Skin of body (tissue), 2 donors: ENCODE measurements around the gene CCNT2. TPM values are rescaled to one million over a fixed set of nuclear protein-coding genes. Genes with fewer than 3 reads are reported as not detected.
"Not testable (repeated sequence)": the region's sequence is repeated elsewhere in the genome, so short reads cannot be mapped to it uniquely, and the experiment has no call there.

ENCODE experiments used
- DNase-seq: peaks from one replicate; lab custom pipeline; 2025; lab: John Stamatoyannopoulos, UW
- total RNA-seq: library from RNA; depleted of rRNA; stranded (reverse); fragments of >200 nt; gene quantifications from one replicate; pipeline ENCODE4 v1.2.3, GENCODE V29; 2014

The CCNT2 gene
- total RNA-seq, result 55.0 TPM

DNA sequence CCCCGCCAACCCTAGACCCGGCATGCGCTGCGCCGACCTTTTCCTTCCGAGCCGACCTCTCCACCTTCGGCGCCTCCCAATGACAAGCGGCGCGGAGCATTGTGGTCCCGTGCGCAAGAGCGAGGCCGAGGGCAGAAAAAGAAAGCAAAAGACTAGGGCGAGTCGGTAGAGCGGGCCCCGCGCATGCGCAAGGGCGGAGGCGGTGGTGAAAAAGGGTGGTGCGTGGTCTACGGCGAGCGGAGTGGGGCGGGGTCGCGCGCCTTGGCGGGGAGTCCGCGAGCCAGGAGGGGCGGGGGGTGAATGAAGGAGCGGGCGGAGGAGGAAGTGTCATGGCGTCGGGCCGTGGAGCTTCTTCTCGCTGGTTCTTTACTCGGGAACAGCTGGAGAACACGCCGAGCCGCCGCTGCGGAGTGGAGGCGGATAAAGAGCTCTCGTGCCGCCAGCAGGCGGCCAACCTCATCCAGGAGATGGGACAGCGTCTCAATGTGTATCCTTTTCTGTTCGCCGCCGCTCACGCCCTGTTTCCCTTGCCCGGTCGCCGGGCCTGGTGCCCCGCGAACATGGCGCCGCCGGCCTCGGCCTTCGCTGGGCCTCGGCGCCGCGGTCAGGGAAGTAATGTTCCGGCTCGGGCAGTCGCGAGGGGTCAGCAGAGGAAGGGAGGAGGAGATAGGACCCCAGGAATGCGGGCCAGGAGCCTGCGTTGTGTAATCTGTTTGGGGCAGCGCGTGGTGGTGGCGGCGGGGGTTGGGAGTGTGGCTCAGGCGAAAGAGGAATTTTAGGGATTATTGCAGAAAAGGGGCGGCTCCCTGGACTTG, at the start of gene CCNT2:
TSS of gene CCNT2 (plus strand) at position 297 of the 815 bp plus-strand sequence. CDS start at position 330, 33 bp downstream.
- DNase-seq, result peak; percentile 100

DNA sequence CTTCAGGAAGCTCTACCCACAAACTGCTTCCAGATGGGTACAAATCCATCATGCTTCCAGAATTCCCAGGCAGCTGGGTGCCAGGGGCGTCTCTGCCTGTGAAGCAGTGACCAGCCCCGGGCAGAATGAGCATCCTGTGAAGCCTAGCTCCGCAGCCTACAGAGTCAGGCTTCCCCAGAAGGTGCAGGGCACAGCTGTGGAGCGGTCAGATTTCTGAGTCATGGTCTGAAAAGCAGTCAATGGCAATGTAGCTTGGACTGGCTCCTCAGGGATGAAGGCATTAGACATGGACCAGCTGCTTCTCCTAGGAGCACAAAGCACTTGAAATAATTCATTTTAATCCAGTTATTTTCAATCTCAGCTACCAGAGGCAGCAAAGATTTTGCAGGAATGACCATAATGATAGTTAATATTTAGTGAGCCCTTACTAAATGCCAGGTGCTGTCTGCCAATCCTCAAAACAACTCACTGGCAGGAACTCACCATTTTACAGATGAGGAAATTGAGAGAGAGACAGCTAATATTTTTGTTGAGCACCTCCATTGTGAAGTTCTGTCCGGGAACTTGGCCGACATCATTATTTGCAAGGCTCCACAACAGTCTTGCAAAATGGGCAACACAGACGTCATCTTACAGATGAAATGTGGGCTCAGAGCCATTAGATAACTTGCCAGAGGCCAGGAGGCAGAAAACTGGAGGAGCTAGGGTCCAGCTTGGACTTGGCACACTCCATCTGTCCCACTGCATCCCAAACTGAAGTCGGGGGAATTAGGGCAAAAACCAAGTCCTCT, 48.5 kb upstream of the CCNT2 start:
- no peak for DNase-seq

DNA sequence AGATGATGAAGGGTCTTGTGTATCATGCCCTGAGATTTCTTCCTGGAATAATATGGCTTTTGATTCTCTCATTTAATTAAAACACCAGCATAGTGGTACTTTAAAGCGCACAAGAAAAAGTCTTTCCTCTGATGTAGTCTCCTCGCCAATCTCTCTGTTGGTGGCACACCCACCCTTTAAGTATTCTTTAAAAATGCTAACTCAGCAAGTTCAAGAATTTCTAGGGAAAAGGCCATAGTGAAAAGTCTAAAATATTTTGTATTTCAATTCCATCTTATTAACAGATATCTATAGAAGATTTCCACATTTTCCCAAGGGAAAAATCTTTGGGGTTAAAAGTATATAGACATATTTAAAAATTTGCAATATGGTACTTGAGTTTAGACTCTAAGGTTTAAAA, 45.5 kb upstream of the CCNT2 start:
- no peak for DNase-seq

DNA sequence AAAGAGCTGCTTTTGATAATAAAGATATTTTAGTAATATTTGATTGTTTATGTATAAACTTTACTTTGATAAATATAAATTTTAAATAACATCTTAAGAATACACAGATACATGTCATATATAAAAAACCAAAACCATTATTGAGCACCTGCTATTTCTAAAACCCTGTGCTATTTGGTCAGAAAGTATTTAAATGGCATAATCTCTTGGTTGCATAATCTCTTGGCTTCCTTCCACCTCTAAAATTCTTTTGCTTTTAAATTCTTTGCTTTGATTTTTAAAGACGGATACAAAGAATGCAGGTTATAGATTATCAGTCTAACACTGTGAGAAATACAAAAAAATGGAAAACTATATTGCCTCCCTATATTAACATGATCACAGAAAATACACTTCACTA, 43.3 kb upstream of the CCNT2 start:
- DNase-seq, result no peak

DNA sequence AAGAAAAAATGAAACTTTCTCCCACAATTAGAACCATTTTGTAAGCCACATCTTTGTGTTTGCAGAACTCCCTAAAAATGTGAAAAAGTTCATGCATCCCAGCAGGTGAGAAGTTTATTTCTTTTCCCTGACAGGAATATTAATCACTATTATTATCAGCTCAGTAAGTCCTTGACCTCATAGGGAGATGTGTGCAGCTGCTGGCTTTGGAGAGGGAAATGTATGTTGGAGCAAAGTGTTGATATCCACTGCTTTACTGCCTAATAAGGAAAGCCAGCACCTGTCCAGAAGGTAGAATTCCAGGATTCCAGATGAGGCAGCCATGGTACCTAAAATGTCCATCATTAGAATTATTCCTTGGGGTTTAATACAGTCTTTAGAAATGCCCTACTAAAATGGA, 35.8 kb upstream of the CCNT2 start:
- DNase-seq, result no peak

DNA sequence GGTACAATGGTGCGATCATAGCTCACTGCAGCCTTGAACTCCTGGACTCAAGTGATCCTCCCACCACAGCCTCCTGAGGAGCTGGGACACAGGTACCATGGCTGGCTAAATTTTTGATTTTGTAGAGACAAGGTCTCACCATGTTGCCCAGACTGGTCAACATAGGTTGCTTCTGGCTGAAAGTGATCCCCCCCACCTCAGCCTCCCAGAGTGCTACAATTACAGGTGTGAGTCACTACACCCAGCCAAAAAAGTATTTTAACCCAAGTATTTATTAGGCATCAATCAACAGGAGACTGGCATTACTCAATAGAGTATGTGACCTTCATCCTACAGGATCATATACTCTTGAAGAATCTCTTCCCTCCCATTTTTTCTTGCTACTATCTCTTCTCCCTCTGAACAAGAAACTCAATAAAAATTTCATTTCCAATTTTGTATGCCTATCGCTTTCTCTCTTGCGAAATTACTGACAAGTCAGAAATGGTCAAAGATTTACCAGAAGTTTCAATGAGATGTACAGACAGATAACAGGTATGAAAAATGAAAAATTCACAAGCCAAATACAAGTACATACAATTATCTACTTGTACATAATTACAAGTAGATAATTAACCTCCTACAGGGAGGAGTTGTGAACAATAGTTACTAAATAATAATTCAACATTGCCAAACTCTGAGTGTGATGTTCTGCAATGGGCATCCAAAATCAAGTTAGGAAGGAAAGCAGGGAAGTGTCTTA, 34.9 kb upstream of the CCNT2 start:
- no peak for DNase-seq

DNA sequence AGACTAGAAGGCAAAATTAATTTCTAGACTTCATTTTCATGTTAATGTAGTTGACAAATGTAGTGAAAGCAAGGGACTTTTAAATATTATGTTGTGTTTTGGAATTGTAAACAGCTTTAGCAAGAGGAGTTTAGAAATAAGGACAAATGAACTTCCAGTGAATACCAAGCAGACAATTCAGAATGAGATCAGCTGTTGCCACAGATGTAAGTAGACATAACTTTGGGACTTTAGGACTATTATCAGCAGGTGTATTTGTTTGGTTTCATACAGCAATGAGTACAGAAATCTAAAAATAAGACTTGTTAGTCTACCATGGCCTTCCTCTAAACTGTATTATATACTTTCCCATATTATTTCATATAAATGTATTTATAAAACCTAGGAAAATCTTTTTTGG, 34.2 kb upstream of the CCNT2 start:
- no peak for DNase-seq

DNA sequence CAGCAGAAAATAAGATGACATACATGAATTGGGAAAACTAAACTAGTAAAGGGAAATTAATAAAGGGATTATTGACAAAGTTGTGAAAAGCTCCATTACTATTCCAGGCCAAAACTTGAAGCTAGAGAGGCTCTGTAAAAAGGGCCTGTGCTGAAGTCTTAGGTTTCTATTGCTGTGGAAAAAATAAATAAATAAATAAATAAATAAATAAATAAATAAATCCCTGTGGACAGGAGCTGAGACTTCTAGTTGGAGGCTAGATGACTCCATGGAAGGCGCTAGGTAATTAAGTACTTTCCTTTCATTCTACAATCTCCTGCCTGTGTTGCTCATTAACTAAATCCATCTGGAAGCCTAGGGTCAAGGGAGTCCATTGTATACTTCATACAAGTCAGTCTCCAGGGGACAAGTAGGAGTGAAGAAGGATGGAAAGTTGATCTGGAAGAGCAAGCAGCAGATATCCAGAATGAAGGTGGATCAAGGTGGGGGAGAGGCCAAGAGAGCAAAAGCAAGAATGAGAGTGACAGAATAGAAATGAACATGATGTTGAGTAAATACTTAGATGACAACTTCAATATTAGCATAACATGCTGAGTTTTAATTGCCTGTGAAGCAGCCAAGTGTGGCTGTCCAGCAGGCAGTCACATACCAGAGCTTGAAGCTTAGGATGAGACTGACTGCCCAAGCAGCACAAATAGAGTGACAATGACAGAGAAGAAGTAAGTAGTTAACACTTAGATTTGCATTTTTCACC, 26.2 kb upstream of the CCNT2 start:
- DNase-seq, result no peak

DNA sequence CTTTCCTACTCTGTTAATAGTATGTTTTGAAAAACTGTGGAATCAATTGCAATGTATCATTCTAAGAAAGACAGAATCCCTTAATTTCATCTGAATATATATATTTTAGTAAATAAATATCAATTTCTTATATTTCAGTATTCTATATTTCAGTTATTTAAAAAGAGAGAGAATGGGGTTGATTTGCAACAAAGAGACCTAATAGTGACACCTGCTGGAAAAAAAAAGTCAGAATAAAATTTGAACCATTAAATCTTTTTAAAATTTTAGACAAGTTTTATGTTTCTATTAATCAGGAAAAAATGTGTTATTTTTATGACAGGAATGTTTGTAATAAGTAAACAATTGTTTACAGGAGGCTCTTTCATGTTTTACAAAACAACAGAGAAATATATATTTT, 20.7 kb upstream of the CCNT2 start:
- no peak for DNase-seq

DNA sequence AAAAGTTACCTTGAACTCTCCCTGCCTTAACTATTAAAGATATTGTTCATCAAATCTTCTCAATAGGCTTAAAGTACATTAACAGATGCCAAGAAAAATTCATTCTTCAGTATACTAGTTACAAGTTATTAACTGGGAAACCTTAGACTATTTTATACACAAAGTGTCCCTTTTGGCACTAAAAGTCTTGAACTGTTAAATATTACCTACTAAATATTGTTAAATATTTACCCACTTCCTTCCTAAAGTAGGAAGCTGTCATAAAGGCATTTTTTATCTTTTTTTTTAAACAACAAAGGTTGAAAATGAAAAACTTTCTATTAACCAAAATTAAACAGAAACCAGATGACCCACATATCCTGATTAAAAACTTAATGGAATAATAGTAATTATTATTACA, 19.4 kb upstream of the CCNT2 start:
- no peak for DNase-seq

DNA sequence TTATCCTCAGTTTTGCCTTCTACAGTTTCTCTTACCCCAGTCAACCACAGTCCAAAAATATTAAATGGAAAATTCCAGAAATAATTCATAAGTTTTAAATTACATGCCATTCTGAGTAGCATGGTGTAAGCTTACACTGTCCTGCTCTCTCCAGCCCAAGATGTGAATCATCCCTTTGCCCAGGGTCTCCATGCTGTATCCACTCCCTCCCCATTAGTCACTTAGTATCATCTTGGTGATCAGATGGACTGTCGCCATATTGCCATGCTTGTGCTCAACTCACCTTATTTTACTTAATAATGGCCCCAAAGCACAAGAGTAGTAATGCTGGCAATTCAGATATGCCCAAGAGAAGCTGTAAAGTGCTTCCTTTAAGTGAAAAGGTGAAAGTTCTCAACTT, 18.5 kb upstream of the CCNT2 start:
- DNase-seq, result no peak

DNA sequence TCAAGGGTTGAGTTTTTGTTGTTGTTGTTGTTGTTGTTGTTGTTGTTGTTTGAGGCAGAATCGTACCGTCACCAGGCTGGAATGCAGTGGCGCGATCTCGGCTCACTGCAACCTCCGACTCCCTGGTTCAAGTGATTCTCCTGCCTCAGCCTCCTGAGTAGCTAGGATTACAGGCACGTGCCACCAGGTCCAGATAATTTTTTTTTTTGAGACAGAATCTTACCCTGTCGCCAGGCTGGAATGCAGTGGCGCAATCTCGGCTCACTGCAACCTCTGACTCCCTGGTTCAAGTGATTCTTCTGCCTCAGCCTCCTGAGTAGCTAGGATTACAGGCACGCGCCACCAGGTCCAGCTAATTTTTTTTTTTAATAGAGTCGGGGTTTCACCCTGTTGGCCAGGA, 14.9 kb upstream of the CCNT2 start:
- not testable (repeated sequence) for DNase-seq

DNA sequence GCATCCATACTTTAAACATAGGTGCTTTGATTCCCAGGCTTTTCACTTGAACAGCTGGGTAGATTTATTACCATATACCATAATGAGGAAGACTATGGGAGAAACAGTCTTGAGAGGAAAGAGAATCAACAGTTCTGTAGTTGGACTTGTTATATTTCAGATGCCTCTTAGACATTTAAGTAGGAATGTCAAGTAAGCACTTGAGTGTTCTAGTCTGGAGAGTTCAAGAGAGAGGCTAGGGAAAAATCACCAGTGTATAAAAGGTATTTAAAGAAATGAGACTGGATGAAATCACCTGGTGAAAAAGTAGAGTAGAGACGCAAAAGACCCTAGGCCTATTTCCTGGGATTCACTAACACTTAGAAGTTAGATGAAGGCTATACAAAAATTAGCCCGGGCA, 13.5 kb upstream of the CCNT2 start:
- DNase-seq, result no peak

DNA sequence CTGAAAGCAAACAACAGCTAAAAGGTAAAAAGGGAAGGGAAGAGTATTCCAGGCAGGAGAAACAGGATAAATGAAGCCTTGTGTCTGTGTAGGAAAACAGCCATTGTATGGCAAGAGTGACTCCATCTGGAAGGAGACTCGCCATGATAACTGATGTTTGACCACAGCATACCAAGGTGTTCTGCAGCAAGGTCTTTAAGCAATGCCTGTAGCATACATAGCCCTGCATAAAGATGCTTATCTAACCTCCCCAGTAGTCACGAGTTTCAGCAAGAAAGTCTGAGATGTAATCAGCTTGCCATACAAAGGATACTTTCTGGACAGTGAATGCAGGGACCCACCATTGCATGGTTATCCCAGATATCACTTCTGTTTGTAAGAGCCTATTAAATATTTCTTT, 11.9 kb upstream of the CCNT2 start:
- DNase-seq, result no peak

DNA sequence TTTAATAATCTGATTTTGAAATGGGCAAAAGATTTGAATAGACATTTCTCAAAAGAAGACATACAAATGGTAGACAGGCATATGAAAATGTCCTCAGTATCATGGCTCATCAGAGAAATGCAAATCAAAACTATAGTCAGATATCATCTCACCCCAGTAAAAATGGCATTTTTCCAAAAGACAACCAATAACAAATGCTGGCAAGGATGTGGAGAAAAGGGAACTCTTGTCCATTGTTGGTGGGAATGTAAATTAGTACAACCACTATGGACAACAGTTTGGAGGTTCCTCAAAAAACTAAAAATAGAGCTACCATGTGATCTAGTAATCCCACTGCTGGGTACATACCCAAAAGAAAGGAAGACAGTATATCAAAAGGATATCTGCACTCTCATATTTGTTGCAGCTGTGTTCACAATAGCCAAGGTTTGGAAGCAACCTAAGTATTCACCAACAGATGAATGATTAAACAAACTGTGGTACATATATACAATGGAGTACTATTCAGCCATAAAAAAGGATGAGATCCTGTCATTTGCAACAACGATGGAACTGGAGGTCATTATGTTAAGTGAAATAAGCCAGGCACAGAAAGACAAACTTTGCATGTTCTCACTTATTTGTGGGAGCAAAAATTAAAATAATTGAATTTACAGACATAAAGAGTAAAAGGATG, 11.0 kb upstream of the CCNT2 start:
- not testable (repeated sequence) for DNase-seq

DNA sequence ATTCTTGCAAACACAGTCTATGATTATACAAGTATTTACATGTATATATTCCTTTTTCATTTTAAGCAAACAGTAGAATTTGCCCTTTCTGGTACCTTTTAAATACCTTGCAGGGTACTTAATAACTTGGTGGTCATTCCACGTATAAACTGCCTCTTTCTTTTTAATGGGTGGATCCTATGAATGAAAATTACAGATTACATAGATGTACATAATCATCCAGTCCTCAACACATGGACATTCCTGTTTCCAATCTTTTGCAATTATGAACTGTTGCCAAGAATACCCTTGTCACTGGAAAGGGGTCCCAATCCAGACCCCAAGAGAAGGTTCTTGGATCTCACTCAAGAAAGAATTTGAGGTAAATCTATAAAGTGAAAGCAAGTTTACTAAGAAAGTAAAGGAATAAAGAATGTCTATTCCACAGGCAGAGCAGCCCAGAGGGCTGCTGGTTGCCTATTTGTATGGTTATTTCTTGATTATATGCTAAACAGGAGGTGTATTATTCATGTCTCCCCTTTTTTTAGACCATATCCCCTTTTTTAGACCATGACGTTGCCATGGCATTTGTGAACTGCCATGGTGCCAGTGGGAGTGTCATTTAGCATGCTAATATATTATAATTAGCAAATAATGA, 7.7 kb upstream of the CCNT2 start:
- no peak for DNase-seq

DNA sequence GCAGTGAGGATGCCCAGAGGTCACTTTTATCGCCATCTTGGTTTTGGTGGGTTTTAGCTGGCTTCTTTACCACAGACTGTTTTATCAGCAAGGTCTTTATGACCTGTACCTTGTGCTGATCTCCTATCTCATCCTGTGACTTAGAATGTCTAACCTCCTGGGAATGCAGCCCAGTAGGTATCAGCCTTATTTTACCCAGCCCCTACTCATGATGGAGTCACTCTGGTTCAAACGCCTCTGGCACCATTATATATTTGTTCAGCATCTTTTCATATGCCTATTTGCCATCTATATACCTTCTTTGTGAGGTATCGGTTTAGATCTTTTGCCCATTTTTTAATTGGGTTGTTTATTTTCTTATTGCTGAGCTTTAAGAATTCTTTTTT, 7.2 kb upstream of the CCNT2 start:
- DNase-seq, result no peak

DNA sequence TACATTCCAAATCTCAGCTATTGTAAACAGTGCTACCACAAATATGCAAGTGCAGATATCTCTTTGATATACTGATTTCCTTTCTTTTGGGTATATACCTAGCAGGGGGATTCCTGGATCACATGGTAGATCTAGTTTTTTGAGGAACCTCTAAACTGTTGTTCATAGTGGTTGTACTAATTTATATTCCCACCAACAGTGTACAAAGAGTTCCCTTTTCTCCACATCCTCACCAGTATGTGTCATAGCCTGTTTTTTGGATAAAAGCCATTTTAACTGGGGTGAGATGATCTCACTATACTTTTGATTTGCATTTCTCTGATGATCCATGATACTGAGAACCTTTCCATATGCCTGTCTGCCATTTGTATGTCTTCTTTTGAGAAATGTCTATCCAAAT, 6.3 kb upstream of the CCNT2 start:
- DNase-seq, result no peak

DNA sequence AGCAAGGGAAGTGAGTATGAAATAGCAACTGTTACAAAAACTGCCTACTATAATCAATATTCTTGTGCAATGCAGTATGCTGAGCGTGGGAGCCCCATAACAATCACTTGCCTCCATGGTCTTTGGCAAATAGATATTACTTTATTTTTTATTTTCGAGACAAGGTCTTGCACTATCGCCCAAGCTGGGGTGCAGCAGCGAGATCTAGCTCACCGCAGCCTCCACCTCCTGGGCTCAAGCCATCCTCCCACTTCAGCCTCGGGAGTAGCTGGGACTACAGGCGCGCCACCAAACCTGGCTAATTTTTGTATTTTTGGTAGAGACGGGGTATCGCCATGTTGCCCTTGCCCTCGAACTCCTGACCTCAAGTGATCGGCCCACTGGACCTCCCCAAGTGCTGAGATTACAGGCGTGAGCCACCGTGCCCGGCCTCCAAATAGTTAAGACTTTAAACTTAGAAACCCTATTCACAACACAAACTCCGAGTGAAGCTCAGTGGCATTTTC, 1.2 kb upstream of the CCNT2 start:
- DNase-seq, result no peak

DNA sequence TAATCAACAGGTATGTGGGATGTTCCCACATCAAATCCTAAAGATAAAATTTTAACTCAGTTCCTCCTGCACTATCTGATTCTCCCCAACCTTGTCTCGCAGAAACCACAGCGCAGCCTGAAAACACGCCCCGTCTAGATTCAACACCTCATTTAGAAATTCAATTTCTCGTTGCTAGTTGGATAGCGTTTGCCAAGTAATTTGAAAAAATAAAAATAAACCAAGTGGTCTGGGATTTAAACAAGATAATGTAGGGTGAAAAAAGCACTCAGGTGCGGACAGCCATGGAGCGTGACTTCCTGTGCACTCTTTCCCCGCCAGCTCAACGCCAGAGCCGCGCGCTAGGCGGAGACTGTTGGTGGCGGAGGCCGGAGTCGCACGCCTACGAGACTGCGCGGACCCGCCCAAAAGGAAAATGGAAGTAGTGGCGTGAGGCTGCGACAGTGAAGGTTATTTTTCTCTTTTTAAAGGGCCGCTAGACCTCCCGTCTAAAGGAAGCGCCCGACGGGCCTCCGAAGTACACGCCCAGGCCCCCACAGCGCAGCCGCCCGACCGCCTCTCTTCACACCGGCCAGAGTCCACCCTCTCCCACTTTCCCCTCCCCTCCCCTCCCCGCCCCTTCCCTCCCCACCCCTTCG, 615 bp upstream of the CCNT2 start:
- peak; percentile 97 for DNase-seq
